HepG2 (cell line): ENCODE data around the gene TMEM266. TPM values are rescaled to one million over a fixed set of nuclear protein-coding genes. Genes with fewer than 3 reads are reported as not detected.

Experiments
- AHR ChIP-seq: IDR thresholded peaks from 2 replicates; pipeline ENCODE4 v1.6.1; 2018; ENCODE audit warnings: missing genetic modification reagents, missing compliant biosample characterization
- CTCF ChIP-seq: sonication (generic); formaldehyde crosslinking; IDR thresholded peaks from 2 replicates; pipeline ENCODE4 v1.5.0; 2020; ENCODE audit warnings: mild to moderate bottlenecking, missing genetic modification reagents, moderate library complexity
- HNRNPK ChIP-seq: fragments of 200-400 bp; formaldehyde crosslinking; IDR thresholded peaks from 2 replicates; pipeline ENCODE4 v1.6.1; 2018; ENCODE audit warnings: low read length, low read depth, moderate library complexity, mild to moderate bottlenecking; ENCODE audit not compliant: poor library complexity, severe bottlenecking
- RAD21 ChIP-seq: fragments of 450-650 bp; formaldehyde crosslinking; IDR thresholded peaks from 2 replicates; pipeline ENCODE4 v1.5.0; 2020; ENCODE audit warnings: mild to moderate bottlenecking
- TP53 ChIP-seq: sonication (generic); formaldehyde crosslinking; conservative IDR thresholded peaks from 2 replicates; pipeline ENCODE4 v1.4.0; 2020; ENCODE audit warnings: missing genetic modification reagents
- ZNF350 ChIP-seq: sonication (generic); formaldehyde crosslinking; IDR thresholded peaks from 2 replicates; pipeline ENCODE4 v1.4.0; 2020; ENCODE audit warnings: mild to moderate bottlenecking, low read depth, missing genetic modification reagents, borderline replicate concordance
- polyA plus RNA-seq, 8 experiments: library from polyadenylated mRNA; depleted of rRNA in 3 of 8; stranded (reverse) in 7 of 8; unstranded in 1 of 8; fragments of >200 nt; fragmentation: Illumina TruSeq in 4 of 8; extraction: Trizol in 4 of 8; gene quantifications; 2 replicates each; pipeline versions ENCODE4 v1.2.1 to v1.2.3, GENCODE V29; 2011 to 2016; ENCODE audit warnings: low read depth in 4 of 8, missing spikeins in 1 of 8, mixed read lengths in 1 of 8; ENCODE audit not compliant: insufficient read depth in 1 of 8
- total RNA-seq, 5 experiments: library from RNA; depleted of rRNA; stranded (reverse); fragments of >200 nt; fragmentation: Illumina TruSeq; extraction: Trizol; gene quantifications; 2 replicates each; pipeline ENCODE4 v1.2.3, GENCODE V29; 2016; ENCODE audit warnings: low read depth in 1 of 5
- TF ChIP-seq, protein P1 (sequence below): IDR thresholded peaks from 2 replicates; pipeline ENCODE4 v1.6.1; 2016; ENCODE audit warnings: low read depth, missing genetic modification reagents, missing compliant biosample characterization
- TF ChIP-seq, protein P2 (sequence below): fragments of 450-650 bp; IDR thresholded peaks from 2 replicates; pipeline ENCODE4 v1.6.1; 2017; ENCODE audit warnings: mild to moderate bottlenecking

Gene TMEM266
- total and polyA plus RNA-seq, 2 of the 13 experiments (the other 11 are each of a cell fraction or from before 2014, with no cell fraction given), result 0.04 TPM; not detected in 1

DNA sequence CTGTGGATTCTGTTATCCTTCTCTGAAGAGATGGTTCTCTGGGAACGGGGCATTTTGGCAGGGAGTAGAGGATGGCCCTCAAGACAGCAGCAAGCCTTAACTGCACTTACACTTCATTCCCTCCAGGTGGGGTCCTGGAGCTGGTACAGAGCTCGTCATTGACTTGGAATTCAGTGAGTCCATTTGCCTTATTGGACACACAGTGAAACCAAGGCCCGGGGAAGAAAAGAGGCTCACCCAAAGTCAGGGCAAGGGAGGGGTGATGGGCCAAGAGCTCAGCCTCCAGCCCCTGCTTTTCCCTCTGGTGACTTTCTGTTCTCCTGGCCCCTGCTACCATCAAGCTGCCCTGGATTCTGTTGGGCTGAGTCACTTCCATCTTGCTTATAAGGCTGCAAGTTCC is 125.9 kb downstream of the TMEM266 start (continued):
- TF ChIP-seq, protein P1, sequence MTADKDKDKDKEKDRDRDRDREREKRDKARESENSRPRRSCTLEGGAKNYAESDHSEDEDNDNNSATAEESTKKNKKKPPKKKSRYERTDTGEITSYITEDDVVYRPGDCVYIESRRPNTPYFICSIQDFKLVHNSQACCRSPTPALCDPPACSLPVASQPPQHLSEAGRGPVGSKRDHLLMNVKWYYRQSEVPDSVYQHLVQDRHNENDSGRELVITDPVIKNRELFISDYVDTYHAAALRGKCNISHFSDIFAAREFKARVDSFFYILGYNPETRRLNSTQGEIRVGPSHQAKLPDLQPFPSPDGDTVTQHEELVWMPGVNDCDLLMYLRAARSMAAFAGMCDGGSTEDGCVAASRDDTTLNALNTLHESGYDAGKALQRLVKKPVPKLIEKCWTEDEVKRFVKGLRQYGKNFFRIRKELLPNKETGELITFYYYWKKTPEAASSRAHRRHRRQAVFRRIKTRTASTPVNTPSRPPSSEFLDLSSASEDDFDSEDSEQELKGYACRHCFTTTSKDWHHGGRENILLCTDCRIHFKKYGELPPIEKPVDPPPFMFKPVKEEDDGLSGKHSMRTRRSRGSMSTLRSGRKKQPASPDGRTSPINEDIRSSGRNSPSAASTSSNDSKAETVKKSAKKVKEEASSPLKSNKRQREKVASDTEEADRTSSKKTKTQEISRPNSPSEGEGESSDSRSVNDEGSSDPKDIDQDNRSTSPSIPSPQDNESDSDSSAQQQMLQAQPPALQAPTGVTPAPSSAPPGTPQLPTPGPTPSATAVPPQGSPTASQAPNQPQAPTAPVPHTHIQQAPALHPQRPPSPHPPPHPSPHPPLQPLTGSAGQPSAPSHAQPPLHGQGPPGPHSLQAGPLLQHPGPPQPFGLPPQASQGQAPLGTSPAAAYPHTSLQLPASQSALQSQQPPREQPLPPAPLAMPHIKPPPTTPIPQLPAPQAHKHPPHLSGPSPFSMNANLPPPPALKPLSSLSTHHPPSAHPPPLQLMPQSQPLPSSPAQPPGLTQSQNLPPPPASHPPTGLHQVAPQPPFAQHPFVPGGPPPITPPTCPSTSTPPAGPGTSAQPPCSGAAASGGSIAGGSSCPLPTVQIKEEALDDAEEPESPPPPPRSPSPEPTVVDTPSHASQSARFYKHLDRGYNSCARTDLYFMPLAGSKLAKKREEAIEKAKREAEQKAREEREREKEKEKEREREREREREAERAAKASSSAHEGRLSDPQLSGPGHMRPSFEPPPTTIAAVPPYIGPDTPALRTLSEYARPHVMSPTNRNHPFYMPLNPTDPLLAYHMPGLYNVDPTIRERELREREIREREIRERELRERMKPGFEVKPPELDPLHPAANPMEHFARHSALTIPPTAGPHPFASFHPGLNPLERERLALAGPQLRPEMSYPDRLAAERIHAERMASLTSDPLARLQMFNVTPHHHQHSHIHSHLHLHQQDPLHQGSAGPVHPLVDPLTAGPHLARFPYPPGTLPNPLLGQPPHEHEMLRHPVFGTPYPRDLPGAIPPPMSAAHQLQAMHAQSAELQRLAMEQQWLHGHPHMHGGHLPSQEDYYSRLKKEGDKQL, result no peak
- TF ChIP-seq RAD21 (CRISPR knock-in tag) (peak; percentile 54), TP53 (no peak), HNRNPK (no peak), CTCF (CRISPR knock-in tag) (peak; percentile 74), AHR (no peak), ZNF350 (no peak)
- TF ChIP-seq, protein P2, sequence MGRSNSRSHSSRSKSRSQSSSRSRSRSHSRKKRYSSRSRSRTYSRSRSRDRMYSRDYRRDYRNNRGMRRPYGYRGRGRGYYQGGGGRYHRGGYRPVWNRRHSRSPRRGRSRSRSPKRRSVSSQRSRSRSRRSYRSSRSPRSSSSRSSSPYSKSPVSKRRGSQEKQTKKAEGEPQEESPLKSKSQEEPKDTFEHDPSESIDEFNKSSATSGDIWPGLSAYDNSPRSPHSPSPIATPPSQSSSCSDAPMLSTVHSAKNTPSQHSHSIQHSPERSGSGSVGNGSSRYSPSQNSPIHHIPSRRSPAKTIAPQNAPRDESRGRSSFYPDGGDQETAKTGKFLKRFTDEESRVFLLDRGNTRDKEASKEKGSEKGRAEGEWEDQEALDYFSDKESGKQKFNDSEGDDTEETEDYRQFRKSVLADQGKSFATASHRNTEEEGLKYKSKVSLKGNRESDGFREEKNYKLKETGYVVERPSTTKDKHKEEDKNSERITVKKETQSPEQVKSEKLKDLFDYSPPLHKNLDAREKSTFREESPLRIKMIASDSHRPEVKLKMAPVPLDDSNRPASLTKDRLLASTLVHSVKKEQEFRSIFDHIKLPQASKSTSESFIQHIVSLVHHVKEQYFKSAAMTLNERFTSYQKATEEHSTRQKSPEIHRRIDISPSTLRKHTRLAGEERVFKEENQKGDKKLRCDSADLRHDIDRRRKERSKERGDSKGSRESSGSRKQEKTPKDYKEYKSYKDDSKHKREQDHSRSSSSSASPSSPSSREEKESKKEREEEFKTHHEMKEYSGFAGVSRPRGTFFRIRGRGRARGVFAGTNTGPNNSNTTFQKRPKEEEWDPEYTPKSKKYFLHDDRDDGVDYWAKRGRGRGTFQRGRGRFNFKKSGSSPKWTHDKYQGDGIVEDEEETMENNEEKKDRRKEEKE, result no peak
